ENCODE data around the gene REPS1.

DNA sequence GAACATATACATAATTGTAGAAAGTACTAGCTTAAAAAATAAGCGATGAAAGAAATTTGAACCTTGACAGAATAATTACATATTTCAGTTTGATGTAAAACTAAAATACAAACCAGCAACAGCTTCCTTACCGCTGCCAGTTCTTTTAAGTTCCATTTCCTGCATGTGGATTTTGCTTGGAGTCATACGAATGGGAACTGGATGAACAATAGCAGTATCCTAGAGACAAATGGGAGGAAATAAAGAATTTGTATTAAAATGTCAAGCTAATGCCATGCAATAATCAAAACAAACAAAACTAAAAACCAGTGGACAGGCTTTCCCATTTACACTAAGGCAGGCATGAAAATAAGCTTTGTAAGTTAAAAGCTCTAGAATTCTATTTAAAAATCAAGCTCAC is 67.1 kb downstream of the REPS1 start:
- TF ChIP-seq, protein P1, sequence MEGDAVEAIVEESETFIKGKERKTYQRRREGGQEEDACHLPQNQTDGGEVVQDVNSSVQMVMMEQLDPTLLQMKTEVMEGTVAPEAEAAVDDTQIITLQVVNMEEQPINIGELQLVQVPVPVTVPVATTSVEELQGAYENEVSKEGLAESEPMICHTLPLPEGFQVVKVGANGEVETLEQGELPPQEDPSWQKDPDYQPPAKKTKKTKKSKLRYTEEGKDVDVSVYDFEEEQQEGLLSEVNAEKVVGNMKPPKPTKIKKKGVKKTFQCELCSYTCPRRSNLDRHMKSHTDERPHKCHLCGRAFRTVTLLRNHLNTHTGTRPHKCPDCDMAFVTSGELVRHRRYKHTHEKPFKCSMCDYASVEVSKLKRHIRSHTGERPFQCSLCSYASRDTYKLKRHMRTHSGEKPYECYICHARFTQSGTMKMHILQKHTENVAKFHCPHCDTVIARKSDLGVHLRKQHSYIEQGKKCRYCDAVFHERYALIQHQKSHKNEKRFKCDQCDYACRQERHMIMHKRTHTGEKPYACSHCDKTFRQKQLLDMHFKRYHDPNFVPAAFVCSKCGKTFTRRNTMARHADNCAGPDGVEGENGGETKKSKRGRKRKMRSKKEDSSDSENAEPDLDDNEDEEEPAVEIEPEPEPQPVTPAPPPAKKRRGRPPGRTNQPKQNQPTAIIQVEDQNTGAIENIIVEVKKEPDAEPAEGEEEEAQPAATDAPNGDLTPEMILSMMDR (IDR thresholded peaks at IDR 0.05 in 8 of 11, conservative IDR thresholded peaks at IDR 0.05 in 3 of 11) = no peak
- TF ChIP-seq POLR2AphosphoS5 (IDR thresholded peaks at IDR 0.05) = no peak
- no peak for TF ChIP-seq POLR2A (IDR thresholded peaks at IDR 0.05)

All from spleen (tissue), 7 donors.